GM18909 (cell line): ENCODE measurements around the gene MCF2L.
"Not testable (repeated sequence)": the region's sequence is repeated elsewhere in the genome, so short reads cannot be mapped to it uniquely, and the experiment has no call there.

Experiments
- ATAC-seq: cut with Tn5 transposase; IDR thresholded peaks from one replicate; pipeline ENCODE4 v1.9.1; 2021; ENCODE audit warnings: mild to moderate bottlenecking; ENCODE audit not compliant: unreplicated experiment, poor library complexity

The MCF2L gene

DNA sequence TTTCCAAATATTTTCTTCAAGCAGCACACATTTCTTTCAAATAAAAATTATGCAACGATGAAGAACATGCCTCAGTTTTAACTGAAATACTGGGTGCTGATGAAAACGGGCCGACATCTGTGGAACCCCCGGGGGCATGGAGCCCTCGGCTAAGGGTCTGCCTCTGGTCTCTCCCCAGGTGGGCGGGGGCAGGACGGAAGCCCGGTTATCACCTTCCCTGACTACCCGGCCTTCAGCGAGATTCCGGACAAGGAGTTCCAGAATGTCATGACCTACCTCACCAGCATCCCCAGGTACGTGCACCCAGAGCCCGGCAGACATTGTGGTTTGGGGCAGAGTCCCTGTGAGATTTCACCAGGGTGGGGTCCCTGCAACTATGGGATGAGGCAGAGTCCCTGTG is 55.5 kb downstream of the MCF2L start:
- ATAC-seq: no peak

- ATAC-seq: no peak
Measured at GRCh38 chr13:113026391-113026910, 57.4 kb downstream of the MCF2L start.

- ATAC-seq: no peak
Measured at GRCh38 chr13:113027095-113027494, 58.1 kb downstream of the MCF2L start.

DNA sequence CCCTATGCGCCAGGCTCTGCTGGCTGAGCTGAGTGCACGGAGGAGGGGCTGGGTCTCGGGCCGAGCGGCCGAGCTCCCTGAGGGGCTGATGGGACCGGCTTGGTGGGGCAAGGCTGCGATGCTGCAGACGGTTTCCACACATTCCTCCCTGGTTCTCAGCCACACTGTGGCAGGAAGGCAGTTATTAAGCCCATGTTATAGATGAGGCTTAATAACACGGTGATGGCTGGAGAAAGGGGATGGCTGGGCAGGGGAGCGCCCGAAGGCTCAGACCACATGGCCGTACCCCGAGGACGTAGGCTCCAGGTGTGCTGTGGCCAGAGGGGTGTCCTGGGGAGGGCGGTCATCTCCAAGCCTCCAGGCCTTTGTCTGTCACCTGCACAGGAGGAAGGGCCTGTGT is 58.6 kb downstream of the MCF2L start:
- ATAC-seq: no peak

DNA sequence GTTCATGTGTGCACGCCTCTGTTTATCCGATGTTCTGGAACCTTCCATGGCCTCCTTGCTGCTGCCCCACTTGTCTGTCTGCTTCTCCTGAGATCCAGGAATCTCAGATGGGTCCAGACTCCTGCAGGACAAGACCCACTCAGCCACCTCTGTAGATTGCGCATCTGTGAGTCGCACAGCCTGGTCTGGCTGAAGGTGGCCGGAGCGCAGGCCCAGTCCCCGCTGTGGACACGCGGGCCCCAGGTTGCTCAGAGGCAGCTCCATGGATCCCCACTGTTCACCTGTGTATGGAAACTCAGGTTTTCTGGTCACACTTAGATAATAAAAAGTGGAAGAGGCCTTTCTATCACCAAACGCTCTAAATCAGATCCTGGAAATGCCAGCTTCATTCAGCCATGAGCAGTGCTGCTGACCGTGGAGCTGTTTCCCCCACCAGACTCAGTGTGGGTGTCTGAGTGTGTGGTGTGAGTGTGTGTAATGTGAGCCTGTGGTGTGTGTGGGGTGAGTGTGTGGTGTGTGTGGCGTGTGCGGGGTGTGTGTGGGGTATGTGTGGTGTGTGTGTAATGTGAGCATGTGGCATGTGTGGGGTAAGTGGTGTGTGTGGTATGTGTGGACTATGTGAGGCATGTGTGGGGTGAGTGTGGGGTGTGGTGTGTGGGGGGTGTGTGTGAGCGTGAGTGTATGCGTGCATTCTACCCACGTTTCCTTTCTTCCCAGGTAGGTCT is 59.5 kb downstream of the MCF2L start:
- ATAC-seq: no peak

DNA sequence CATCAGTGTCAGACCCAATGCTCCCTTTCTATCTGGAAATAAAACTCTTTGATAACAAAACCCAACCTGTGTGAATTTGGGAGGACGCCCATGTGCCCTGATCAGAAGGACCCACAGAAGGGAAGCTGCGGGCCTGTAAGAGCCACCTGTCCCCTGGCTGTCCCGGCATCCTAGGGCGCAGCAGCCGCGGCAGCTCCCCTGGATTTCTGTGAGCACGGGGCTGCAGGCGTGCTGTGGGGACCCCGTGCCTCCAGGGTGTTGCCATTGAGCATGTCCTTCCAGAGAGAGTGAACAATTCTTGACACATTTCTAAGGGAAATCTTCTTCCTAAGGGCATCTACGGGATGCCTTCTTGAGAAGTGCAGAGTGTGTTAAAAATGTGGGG is 60.0 kb downstream of the MCF2L start:
- no peak for ATAC-seq

- no peak for ATAC-seq
Measured at GRCh38 chr13:113029487-113030258, 60.7 kb downstream of the MCF2L start.

- ATAC-seq: not testable (repeated sequence)
Measured at GRCh38 chr13:113030259-113030640, 61.2 kb downstream of the MCF2L start.

DNA sequence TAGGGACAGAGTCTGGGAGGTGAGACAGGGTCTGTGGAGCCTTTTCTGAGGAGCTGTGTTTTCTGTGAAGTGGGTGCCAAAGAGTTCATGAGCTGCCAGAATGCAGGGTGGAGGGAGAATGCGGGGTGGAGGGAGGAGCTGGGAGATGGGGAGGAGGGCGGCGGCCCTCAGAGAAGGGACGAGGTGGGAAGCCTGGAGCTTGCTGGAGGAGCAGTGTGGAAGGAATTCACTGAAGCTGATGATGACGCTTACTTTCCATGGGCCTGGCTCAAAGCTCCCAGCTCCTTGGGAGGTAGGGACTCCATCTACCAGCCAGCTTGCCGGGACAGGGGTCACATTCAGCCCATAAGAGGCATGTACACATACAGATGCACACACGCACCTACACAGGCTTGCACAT is 62.5 kb downstream of the MCF2L start:
- ATAC-seq: no peak

- no peak for ATAC-seq
Measured at GRCh38 chr13:113032291-113032690, 63.3 kb downstream of the MCF2L start.

DNA sequence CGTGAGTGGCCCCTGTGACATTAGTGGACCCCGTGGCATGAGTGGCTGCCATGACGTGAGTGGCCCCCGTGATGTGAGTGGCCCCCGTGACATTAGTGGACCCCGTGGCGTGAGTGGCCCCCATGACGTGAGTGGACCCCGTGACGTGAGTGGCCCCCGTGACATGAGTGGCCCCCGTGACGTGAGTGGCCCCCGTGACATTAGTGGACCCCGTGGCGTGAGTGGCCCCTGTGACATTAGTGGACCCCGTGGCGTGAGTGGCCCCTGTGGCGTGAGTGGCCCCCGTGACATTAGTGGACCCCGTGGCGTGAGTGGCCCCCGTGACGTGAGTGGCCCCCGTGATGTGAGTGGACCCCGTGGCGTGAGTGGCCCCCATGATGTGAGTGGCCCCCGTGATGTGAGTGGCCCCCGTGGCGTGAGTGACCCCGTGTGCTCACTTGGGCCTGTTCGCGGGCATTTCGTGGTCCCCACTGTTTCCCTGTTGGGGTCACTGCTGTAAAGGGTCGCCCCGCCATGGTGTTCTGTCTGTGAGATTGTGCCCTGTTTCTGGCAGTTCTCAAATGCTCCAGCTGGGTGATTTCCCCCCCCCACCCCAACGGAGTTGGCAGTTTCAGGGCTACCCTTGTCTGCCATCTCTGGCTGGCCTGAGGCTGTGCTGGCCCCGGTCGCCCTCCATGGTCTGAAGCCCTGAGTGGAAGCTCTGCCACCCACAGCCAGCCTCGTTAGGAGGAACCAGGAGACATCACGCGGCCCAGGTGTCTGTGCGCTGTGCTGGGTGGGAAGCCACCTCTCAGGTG is 64.2 kb downstream of the MCF2L start:
- ATAC-seq: no peak

GRCh38 chr13:113034451-113035212 is 65.6 kb downstream of the MCF2L start:
- ATAC-seq: no peak

- ATAC-seq: no peak
Measured at GRCh38 chr13:113035213-113035800, 66.3 kb downstream of the MCF2L start.

GRCh38 chr13:113036401-113036800 is 67.4 kb downstream of the MCF2L start:
- no peak for ATAC-seq

DNA sequence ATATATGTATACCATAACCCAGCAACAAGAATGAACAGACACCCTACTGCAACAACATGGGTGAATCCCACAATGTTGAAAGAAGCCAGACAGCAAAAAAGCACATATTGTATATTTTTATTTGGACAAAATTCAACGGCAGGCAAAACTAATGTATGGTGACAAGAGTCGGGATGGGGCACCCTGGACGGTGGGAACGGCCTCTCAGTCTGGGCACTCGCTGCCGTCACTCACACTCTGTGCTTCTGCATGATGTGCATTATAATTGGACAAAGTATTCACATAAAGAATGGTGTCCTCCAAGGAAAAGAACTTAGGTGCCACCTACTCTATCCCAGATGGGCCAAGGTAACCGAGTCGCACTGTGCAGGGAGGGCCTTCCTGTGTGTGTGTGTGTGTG is 71.0 kb downstream of the MCF2L start:
- no peak for ATAC-seq

GRCh38 chr13:113040597-113041292 is 71.7 kb downstream of the MCF2L start:
- no peak for ATAC-seq

- no peak for ATAC-seq
Measured at GRCh38 chr13:113041293-113041690, 72.3 kb downstream of the MCF2L start.

GRCh38 chr13:113041896-113042295 is 72.9 kb downstream of the MCF2L start:
- ATAC-seq: no peak

- ATAC-seq: no peak
Measured at GRCh38 chr13:113042456-113042855, 73.4 kb downstream of the MCF2L start.
